GM12801 (cell line): ENCODE measurements around the gene CD69.

Source experiments
- CTCF ChIP-seq: IDR thresholded peaks from one replicate; pipeline ENCODE4 v1.5.1; 2011; ENCODE audit warnings: control low read depth; ENCODE audit not compliant: insufficient read length; ENCODE audit errors: extremely low read depth

Gene CD69

GRCh38 chr12:9753498-9753897, 7.2 kb downstream of the CD69 start:
- no peak for TF ChIP-seq CTCF

GRCh38 chr12:9753073-9753472, 7.6 kb downstream of the CD69 start:
- TF ChIP-seq CTCF: no peak

- no peak for TF ChIP-seq CTCF
Observed at GRCh38 chr12:9752145-9752933, 8.4 kb downstream of the CD69 start.

GRCh38 chr12:9751204-9752144, 9.2 kb downstream of the CD69 start:
- TF ChIP-seq CTCF: no peak

GRCh38 chr12:9750276-9751203, 10.2 kb downstream of the CD69 start:
- no peak for TF ChIP-seq CTCF

GRCh38 chr12:9749640-9750039, 11.1 kb downstream of the CD69 start:
- no peak for TF ChIP-seq CTCF

- TF ChIP-seq CTCF: no peak
Observed at GRCh38 chr12:9745199-9745598, 15.5 kb downstream of the CD69 start.
